Stimulated activated CD8-positive, alpha-beta memory T cell treated with anti-CD3 and anti-CD28 coated beads, Interleukin-4, amount 100 ng/mL, for 24 hours (primary cell): ENCODE results near the gene LAGE3.
A peak's percentile ranks its signal among the peaks of the same experiment; 100 is the strongest.

Source experiments
- DNase-seq: peaks from one replicate; pipeline ENCODE4 v3.0.0-alpha.2; 2020; ENCODE audit warnings: low read depth

The LAGE3 gene

DNA sequence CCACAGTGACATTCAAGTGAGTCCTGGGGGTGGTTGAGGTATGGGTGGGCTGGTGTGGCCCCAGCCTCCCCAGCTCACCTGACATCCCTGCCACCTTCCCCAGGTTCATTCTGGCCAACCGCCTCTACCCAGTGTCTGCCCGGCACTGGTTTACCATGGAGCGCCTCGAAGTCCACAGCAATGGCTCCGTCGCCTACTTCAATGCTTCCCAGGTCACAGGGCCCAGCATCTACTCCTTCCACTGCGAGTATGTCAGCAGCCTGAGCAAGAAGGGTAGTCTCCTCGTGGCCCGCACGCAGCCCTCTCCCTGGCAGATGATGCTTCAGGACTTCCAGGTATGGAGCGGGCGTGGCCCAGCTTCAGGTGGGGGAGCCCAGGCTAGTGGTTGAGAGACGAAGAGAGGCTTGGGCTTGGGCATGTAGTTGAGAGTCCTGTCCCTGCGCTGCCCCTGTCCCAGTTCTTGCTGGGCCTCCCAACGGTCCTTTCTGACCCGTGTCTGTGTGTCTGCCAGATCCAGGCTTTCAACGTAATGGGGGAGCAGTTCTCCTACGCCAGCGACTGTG is 43.8 kb downstream of the LAGE3 start:
- DNase-seq = no peak

DNA sequence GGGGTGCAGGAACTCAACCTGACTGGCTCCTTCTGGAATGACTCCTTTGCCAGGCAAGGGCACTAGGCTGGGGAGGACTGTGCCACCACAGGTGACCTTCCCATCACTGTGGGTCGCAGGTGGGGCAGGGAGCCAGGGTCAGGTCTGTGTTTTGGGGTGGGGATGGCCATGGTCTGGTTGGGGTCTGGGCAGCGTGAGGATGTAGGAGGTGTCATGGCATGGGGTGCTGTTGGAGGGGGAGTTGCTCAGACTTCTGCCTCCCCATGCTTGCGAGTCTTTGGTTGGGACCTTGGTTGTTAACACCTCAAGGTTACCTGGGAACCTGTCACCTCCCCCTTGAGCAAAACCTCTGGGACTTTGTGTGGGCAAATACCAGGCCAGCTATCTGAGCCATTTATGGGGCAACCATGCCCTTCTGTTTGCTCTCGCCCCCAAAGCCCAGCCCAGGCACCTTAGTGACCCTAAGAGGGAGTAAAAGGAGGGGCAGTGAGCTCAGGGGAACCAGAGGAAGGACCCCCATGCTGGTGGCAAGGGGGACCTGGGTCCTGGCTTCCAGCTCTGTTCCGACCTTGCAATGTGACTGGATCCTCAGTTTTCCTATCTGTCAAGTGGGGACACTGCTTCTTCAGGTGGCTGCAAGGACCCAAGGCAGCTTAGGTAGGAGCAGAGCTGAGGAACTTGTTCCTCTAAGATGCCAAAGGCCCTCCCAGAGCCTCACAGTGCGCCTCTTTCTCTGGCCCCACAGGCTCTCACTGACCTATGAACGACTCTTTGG is 44.5 kb downstream of the LAGE3 start:
- DNase-seq = no peak

DNA sequence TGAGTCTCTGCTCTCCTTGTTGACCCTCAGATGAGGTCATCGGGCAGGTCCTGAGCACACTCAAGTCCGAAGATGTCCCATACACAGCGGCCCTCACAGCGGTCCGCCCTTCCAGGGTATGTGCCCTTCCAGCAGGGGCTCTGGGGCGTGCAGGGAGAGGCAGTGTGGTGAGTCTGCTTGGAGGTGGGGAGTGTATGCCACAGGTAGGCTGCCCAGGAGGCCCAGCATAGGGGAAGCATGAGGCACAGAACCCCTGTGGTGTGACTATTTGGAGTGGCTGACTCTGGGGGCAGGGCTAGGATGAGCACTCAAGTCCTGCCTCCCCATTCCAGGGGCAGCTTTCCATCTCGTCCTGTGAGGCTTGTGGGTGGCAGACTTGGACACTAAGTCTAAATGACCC is 45.5 kb downstream of the LAGE3 start:
- no peak for DNase-seq

DNA sequence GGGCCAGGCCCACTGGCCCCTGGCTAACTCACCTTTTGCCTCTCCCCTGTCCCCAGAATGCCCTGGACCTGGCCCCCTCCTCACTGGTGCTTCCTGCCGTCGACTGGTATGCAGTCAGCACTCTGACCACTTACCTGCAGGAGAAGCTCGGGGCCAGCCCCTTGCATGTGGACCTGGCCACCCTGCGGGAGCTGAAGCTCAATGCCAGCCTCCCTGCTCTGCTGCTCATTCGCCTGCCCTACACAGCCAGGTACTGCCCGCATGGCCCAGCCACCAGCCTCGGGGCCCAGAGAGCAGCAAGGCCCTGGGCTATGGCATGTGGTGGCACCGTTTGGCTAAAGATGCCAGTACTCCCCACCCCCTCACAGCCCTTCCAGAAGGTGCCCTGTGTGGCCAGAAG is 46.9 kb downstream of the LAGE3 start:
- DNase-seq = no peak

DNA sequence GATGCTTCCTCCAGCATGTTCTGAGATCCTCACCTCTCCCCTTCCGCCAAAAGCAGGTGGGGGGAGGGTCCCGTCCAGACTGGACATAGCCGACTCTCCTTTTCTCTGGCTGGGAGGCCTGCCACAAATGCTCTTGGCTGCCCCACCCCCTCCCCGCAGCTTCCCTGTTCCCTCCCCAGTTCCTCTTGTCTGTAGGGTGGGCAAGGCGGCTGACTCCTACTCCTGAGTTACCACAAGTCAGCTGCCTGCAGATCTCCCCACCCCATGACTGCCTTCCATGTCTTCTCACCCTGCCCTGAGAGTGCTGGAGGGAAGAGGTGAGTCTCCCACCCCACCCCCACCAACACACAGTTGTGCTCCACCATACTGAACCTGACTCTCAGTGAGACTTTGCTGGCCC is 47.7 kb downstream of the LAGE3 start:
- DNase-seq = no peak

DNA sequence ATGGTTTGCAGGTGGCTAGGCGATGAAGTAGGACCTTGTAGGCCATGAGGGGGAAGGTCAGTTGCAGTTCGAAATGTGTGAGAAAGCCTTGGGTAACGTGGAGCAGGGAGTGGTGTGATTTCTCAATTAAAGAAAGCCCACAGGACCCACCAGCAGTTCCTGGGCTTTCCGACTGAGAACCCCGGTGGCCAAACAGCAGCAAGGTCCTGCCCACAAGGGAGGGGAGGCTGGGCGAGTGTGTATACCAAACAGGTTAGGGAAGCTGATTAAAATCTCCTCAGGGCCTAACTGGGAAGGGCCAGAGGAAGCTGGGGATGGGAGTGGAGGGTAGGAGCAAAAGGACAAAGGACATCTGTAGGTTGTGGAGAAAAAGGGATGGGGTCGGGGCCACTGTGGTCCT is 48.2 kb downstream of the LAGE3 start:
- no peak for DNase-seq

DNA sequence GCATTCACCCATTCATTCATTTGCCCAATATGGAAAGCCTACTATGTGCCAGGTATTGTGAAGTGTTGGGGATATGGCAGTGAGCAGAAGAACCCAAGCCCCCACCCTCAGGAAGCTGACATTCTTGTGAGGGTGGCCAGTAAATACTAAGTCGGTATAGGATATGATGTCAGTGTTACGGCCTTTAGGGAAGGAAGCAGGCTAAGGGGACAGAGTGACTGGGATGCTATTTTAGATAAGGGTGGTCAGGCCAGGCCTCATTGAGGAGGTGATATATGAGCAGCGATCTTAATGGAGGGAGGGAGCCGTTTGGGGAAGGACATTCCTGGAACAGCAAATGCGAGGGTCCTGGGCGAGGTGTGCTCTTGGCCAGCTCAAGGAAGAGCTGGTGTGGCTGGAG is 48.6 kb downstream of the LAGE3 start:
- no peak for DNase-seq

DNA sequence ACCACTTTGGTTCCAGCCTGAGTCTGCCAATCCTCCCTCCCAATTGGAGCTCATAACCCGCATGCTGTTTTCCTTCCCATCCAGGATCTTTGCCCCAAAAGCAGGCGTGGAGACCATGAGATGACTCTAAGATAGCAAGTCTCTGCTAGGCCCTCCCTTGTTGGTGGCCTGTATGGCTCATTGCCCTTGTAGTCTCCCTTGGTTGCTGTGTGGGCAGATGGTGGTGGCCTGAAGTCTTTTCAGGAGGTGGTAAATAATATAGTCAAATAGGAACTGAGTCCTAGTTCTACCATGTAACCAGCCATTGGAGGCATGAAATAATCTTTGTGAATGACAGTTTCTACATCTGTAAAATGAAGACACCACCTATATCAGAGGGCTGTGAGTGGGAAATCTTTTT is 49.4 kb downstream of the LAGE3 start:
- no peak for DNase-seq

DNA sequence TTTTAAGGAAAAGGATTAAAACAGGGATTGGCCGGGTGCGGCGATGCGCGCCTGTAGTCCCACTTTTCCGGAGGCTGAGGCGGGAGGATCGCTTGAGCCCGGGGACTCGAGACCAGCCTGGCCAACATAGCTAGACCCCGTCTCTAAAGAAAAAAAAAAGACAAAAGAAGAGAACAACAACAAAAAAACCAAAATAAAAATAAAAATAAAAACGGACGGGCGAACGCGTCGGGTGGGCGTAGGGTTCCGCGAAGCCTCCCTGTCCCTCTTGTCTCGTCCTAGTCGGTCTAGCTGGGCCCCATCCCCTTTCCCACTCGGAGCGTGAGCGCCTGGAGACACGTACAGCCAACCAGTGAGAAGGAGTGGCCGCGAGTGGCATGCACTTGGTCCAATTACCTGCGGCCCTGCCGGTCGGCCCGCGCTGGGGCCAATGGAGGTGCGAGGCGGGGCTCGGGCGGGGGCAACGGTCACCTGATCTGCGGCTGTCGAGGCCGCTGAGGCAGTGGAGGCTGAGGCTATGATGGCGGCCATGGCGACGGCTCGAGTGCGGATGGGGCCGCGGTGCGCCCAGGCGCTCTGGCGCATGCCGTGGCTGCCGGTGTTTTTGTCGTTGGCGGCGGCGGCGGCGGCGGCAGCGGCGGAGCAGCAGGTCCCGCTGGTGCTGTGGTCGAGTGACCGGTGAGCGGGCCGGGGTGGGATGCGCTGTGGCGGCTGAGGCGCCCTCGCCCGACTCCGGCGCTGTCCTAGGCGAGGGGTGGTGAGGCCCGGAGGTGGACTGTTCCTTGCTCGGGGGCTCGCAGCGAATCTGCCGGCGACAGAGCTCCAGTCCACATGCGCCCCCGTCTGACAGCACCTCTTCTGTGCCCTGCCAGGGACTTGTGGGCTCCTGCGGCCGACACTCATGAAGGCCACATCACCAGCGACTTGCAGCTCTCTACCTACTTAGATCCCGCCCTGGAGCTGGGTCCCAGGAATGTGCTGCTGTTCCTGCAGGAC is 50.6 kb downstream of the LAGE3 start, which contains the start of gene ATP6AP1:
ATP6AP1 (plus strand) TSS at position 502 of the 996 bp plus-strand sequence; CDS start at position 518, 16 bp downstream.
- peak; percentile 77 for DNase-seq
